HepG2 (cell line): ENCODE results near the gene ABI3.
"Not testable (repeated sequence)": the region's sequence is repeated elsewhere in the genome, so short reads cannot be mapped to it uniquely, and the experiment has no call there.

Experiments
- GABPA ChIP-seq, 2 experiments: IDR thresholded peaks; 2 replicates each; pipeline ENCODE4 v1.6.1; 2011 to 2016; ENCODE audit warnings: low read depth in 2 of 2, low read length in 1 of 2, missing biosample characterization in 1 of 2, missing genetic modification characterization in 1 of 2
- HOXA3 ChIP-seq: sonication (generic); formaldehyde crosslinking; IDR thresholded peaks from 2 replicates; pipeline ENCODE4 v1.5.0; 2020; ENCODE audit warnings: missing genetic modification reagents
- MAFK ChIP-seq, 2 experiments: IDR thresholded peaks in 1 of 2; conservative IDR thresholded peaks in 1 of 2; 2 replicates each; pipeline ENCODE4 v1.6.1; 2011; ENCODE audit warnings: improper control_type of control experiment in 2 of 2, low read length in 2 of 2
- MXI1 ChIP-seq: IDR thresholded peaks from 3 replicates; pipeline ENCODE4 v1.6.1; 2012; ENCODE audit warnings: low read depth, low read length, inconsistent platforms, borderline replicate concordance
- PHF21A ChIP-seq: sonication (generic); formaldehyde crosslinking; IDR thresholded peaks from 2 replicates; pipeline ENCODE4 v1.5.0; 2020; ENCODE audit warnings: mild to moderate bottlenecking, missing genetic modification reagents
- REST ChIP-seq, 2 experiments: IDR thresholded peaks; 2 replicates each; pipeline ENCODE4 v1.6.1; 2011 to 2012; ENCODE audit warnings: low read length in 2 of 2, borderline replicate concordance in 1 of 2, low read depth in 1 of 2, mild to moderate bottlenecking in 1 of 2, moderate library complexity in 1 of 2
- RFX5 ChIP-seq: IDR thresholded peaks from 2 replicates; pipeline ENCODE4 v1.6.1; 2011; ENCODE audit warnings: low read depth, low read length, improper control_type of control experiment
- ZFX ChIP-seq: sonication (generic); formaldehyde crosslinking; IDR thresholded peaks from 2 replicates; pipeline ENCODE4 v1.4.0; 2020; ENCODE audit warnings: mild to moderate bottlenecking, low read depth, missing genetic modification reagents, moderate library complexity
- ZNF574 ChIP-seq: sonication (generic); formaldehyde crosslinking; IDR thresholded peaks from 2 replicates; pipeline ENCODE4 v1.4.0; 2020; ENCODE audit warnings: missing genetic modification reagents
- ZNF75D ChIP-seq: sonication (generic); formaldehyde crosslinking; IDR thresholded peaks from 2 replicates; pipeline ENCODE4 v1.8.1; 2023; ENCODE audit warnings: missing genetic modification reagents, mild to moderate bottlenecking, borderline replicate concordance

GRCh38 chr17:49185381-49185780 lies 25.1 kb upstream of the ABI3 start:
- TF ChIP-seq MXI1; GABPA (IDR thresholded peaks at IDR 0.05; ENCODE audit: low read depth, low read length); GABPA (CRISPR knock-in tag; IDR thresholded peaks at IDR 0.05; ENCODE audit: low read depth); HOXA3 (CRISPR knock-in tag); RFX5; PHF21A (CRISPR knock-in tag); REST (IDR thresholded peaks at IDR 0.05; ENCODE audit: borderline replicate concordance in 1 of 2, low read depth in 1 of 2, low read length in 2 of 2); ZNF75D (CRISPR knock-in tag); MAFK (conservative IDR thresholded peaks at IDR 0.05 in 1 of 2, IDR thresholded peaks at IDR 0.05 in 1 of 2; ENCODE audit: low read length in 2 of 2); ZNF574 (CRISPR knock-in tag); ZFX (CRISPR knock-in tag): not testable (repeated sequence)
